Keratinocyte (primary cell): ENCODE results near the gene FNDC7. TPM values are rescaled to one million over a fixed set of nuclear protein-coding genes. Genes with fewer than 3 reads are reported as not detected.

ENCODE experiments used
- DNase-seq: peaks from one replicate; pipeline ENCODE4 v3.0.0-alpha.2; 2011; ENCODE audit warnings: low read depth, missing footprints, low spot score
- FAIRE-seq: peaks from 2 replicates; lab custom pipeline; 2011; peaks lifted over from hg19 to GRCh38; lab: Jason Lieb, UNC
- H2AFZ ChIP-seq: 2 replicates; pipeline ENCODE4 v1.6.0; 2012; ENCODE audit warnings: low read length, control low read depth, inconsistent platforms; ENCODE audit not compliant: control insufficient read depth
- H3K27ac ChIP-seq: 2 replicates; pipeline ENCODE4 v1.5.1; 2011; ENCODE audit warnings: low read length; ENCODE audit not compliant: control insufficient read depth, insufficient read depth
- H3K27me3 ChIP-seq: 3 replicates; pipeline ENCODE4 v1.6.0; 2011; ENCODE audit warnings: low read length; ENCODE audit not compliant: control insufficient read depth, insufficient read depth; ENCODE audit errors: extremely low read depth
- H3K36me3 ChIP-seq, 2 experiments: 2 replicates in 1 of 2; 3 replicates in 1 of 2; pipeline ENCODE4 v1.5.1; 2011; ENCODE audit warnings: low read length in 2 of 2, mild to moderate bottlenecking in 1 of 2; ENCODE audit not compliant: control insufficient read depth in 2 of 2, insufficient read depth in 2 of 2; ENCODE audit errors: extremely low read depth in 1 of 2
- H3K4me1 ChIP-seq: 3 replicates; pipeline ENCODE4 v1.5.1; 2011; ENCODE audit warnings: low read length; ENCODE audit not compliant: control insufficient read depth, insufficient read depth; ENCODE audit errors: extremely low read depth
- H3K4me2 ChIP-seq: 3 replicates; pipeline ENCODE4 v1.6.0; 2011; ENCODE audit warnings: low read depth, low read length; ENCODE audit not compliant: control insufficient read depth, insufficient read depth; ENCODE audit errors: extremely low read depth
- H3K4me3 ChIP-seq, 3 experiments: fragments of 200-600 bp in 1 of 3; sonication (generic) in 1 of 3; 2 replicates in 2 of 3; 3 replicates in 1 of 3; pipeline ENCODE4 v1.5.1; 2011 to 2016; ENCODE audit warnings: low read length in 3 of 3, mild to moderate bottlenecking in 3 of 3, control low read depth in 2 of 3, inconsistent platforms in 1 of 3, low read depth in 1 of 3, mixed read lengths in 1 of 3, mixed run types in 1 of 3, moderate library complexity in 1 of 3; ENCODE audit not compliant: control insufficient read depth in 2 of 3, insufficient read depth in 2 of 3; ENCODE audit errors: extremely low read depth in 1 of 3
- H3K79me2 ChIP-seq: 2 replicates; pipeline ENCODE4 v1.6.0; 2012; ENCODE audit warnings: low read length; ENCODE audit not compliant: control insufficient read depth, insufficient read depth
- H3K9ac ChIP-seq: 3 replicates; pipeline ENCODE4 v1.6.0; 2011; ENCODE audit warnings: low read length; ENCODE audit not compliant: control insufficient read depth, insufficient read depth; ENCODE audit errors: extremely low read depth
- H3K9me1 ChIP-seq: 3 replicates; pipeline ENCODE4 v1.6.0; 2011; ENCODE audit warnings: low read length; ENCODE audit not compliant: control insufficient read depth, insufficient read depth; ENCODE audit errors: extremely low read depth
- H3K9me3 ChIP-seq: 2 replicates; pipeline ENCODE4 v1.5.1; 2012; ENCODE audit warnings: low read depth, low read length; ENCODE audit not compliant: control insufficient read depth
- H4K20me1 ChIP-seq: 3 replicates; pipeline ENCODE4 v1.6.0; 2011; ENCODE audit warnings: low read length; ENCODE audit not compliant: control insufficient read depth, insufficient read depth; ENCODE audit errors: extremely low read depth
- CTCF ChIP-seq, 3 experiments: IDR thresholded peaks in 1 of 3; conservative IDR thresholded peaks in 1 of 3; optimal IDR thresholded peaks in 1 of 3; 2 replicates in 2 of 3; 3 replicates in 1 of 3; pipeline versions ENCODE3 to v1.5.1; 2011; ENCODE audit warnings: low read length in 3 of 3, mild to moderate bottlenecking in 3 of 3, moderate library complexity in 2 of 3, control low read depth in 1 of 3, inconsistent platforms in 1 of 3; ENCODE audit not compliant: insufficient read depth in 2 of 3; ENCODE audit errors: extremely low read depth in 1 of 3
- EZH2 ChIP-seq: IDR thresholded peaks from one replicate; pipeline ENCODE4 v1.6.1; 2012; ENCODE audit warnings: inconsistent platforms, mild to moderate bottlenecking, low read length, moderate library complexity
- dilution Hi-C: fragments of 300-500 bp; cut with MboI; formaldehyde crosslinking; loops from one replicate; pipeline ENCODE4 v1.7.0; 2020; ENCODE audit warnings: low sequenced_read_pairs; ENCODE audit not compliant: extremely low pct_ligation_motif_present
- polyA plus RNA-seq, 5 experiments: library from polyadenylated mRNA; depleted of rRNA in 3 of 5; stranded (reverse) in 3 of 5; stranded (forward) in 1 of 5; unstranded in 1 of 5; fragments of >200 nt; gene quantifications; 1 replicate in 1 of 5; 2 replicates in 3 of 5; 3 replicates in 1 of 5; pipeline versions ENCODE4 v1.2.1 to v1.2.3, GENCODE V29; 2011 to 2012; ENCODE audit warnings: missing spikeins in 2 of 5, low read depth in 1 of 5, low replicate concordance in 1 of 5

FNDC7 gene
- polyA plus RNA-seq, 1 donor (not counting 4 experiments of a cell fraction or from before 2014, with no cell fraction given): 0.05 TPM

GRCh38 chr1:108750476-108751181 lies 37.9 kb downstream of the FNDC7 start:
- Histone ChIP-seq H3K9ac (no peak overlapping the region), H3K4me3 (no peak overlapping the region), H2AFZ (no peak overlapping the region), H3K36me3 (peaks cover 0 to 2% of the 10 kb centered on the region in 2 experiments), H4K20me1 (no peaks in the 10 kb centered on the region), H3K79me2 (peaks cover 36% of the 10 kb centered on the region), H3K9me1 (peaks cover 2% of the 10 kb centered on the region), H3K27me3 (no peaks in the 10 kb centered on the region), H3K27ac (no peak overlapping the region), H3K4me1 (peaks cover 19% of the 10 kb centered on the region), H3K4me2 (no peak overlapping the region), H3K9me3 (no peaks in the 10 kb centered on the region)
- TF ChIP-seq EZH2 (no peak), CTCF (optimal IDR thresholded peaks at IDR 0.05 in 1 of 3, IDR thresholded peaks at IDR 0.05 in 1 of 3, conservative IDR thresholded peaks at IDR 0.05 in 1 of 3; ENCODE audit: extremely low read depth in 1 of 3, insufficient read depth in 2 of 3, low read length in 3 of 3) (no peak)
- no peak for DNase-seq
- FAIRE-seq: no peak
- dilution Hi-C loops: no loop called here

GRCh38 chr1:108753363-108753762 lies 40.7 kb downstream of the FNDC7 start:
- Histone ChIP-seq H3K79me2 (peaks cover 24% of the 10 kb centered on the region), H2AFZ (no peak overlapping the region), H3K27me3 (no peaks in the 10 kb centered on the region), H3K4me1 (peaks cover 12% of the 10 kb centered on the region), H3K4me3 (no peak overlapping the region), H4K20me1 (no peaks in the 10 kb centered on the region), H3K4me2 (no peak overlapping the region), H3K9ac (no peak overlapping the region), H3K9me1 (peaks cover 2% of the 10 kb centered on the region), H3K27ac (no peak overlapping the region), H3K36me3 (peaks cover 2 to 3% of the 10 kb centered on the region in 2 experiments), H3K9me3 (no peaks in the 10 kb centered on the region)
- DNase-seq (no peak), FAIRE-seq (no peak)
- dilution Hi-C loops: no loop called here
- TF ChIP-seq EZH2: no peak
- no peak for TF ChIP-seq CTCF (optimal IDR thresholded peaks at IDR 0.05 in 1 of 3, IDR thresholded peaks at IDR 0.05 in 1 of 3, conservative IDR thresholded peaks at IDR 0.05 in 1 of 3; ENCODE audit: extremely low read depth in 1 of 3, insufficient read depth in 2 of 3, low read length in 3 of 3)
